ENCODE data around the gene TEPSIN.

The TEPSIN gene

DNA sequence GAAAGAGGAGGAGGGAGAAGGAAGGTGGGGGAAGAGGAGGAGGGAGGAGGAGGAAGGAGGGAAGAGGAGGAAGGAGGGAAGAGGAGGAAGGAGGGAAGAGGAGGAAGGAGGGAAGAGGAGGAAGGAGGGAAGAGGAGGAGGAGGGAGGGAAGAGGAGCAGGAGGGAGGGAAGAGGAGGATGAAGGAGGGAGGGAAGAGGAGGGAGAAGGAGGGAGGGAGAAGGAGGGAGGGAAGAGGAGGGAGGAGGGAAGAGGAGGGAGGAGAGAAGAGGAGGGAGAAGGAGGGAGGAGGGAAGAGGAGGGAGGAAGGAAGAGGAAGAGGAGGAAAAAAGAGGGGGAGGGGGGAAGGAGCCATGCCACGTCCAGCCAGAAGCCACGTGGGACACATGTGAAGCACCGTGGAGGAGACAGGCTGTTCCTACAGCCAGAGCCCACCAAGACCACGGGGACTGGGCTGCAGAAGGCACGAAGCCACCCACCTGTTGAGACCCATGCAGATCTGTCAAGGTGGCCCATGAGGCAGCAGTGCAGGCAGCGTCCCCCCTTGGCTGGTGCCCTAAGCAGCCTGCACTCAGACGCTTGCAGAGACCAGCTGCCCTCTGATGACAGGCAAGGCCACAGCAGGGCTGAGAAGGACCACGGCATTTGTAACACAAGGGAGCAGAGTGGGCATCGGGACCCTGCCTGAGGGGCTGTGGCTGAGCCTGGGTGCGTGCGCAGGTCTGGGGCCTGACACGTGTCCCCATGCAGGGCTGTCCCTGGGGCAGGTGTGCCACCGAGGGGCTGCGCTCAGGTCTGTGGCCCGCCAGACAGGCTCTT, 10.6 kb upstream of the TEPSIN start:
- no peak for DNase-seq (ENCODE audit: low read depth)

DNA sequence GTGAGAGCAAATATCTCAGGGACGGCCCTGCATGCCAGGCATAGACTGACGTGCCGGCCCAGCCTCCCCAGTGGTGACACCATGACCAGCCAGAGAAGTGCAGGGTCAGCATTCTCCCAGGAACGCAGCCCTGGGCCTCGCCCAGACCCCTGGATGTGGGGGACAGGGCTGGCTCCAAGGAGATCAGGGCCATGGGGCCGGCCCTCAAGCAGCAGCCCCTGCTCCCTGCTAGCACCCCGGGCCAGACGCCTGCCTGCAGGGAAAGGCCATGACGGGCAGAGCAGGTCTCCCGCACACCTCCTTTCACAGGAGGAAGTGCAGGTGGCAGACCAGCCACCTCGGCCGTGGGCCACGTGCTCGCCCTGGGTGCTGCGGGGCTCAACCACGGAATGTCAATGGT, 9.8 kb upstream of the TEPSIN start:
- no peak for DNase-seq (ENCODE audit: low read depth)

DNA sequence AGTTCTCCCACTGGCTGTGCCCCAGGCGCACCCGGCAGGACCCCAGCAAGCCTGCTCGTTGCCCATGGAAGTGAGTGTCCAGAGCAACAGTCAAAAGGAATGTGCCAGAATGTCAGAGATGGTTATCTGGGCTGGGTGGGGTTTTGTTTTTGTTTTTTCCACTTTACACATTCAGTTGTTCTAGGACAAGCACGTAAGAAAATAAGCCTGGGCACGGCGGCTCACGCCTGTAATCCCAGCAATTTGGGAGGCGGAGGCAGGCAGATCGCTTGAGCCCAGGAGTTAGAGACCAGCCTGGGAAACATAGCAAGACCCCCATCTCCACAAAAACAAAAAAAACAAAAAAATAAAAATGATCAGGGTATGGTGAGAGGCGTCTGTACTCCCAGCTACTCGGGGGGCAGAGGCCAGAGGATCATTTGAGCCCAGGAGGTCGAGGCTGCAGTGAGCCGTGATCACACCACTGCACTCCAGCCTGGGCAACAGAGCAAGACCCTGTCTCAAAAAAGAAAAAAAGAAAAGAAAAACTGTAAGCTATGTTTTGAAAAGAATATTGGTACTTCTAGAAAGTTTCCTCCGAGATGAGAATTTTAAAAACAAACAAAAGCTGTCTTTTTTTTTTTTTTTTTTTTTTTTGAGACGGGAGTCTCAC, 8.6 kb upstream of the TEPSIN start:
- DNase-seq (ENCODE audit: low read depth) = no peak

DNA sequence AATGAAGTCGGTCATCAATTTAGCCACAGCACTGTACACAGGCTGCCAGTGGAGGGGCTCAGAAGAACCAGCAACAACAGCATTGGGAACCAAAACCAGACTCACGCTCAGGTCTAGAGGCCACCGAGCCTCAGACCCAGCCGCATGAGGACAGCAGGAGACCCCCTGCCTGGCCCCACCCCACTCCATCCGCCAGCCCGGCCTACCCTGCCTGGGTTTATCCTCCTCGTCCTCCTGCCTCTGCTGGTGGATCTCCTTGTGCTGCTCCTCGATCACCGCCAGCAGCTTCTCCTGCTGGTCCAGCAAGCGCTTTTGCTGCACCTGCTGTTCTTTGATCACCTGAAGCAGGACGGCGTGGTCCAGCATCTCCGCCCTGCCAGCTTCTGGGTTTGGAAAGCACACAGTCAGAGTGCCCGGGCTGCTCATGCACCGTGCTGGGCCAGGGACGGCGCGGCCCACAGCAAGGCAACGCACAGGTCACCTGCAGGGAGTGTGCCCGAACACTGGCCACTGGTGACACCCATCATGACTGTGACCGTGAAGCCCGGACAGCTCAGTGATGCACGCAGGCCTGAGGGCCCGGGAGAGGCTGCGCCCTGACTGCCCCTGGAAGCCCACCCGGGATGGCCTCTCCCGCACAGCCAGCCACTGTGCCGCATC, 8.0 kb upstream of the TEPSIN start:
- no peak for DNase-seq (ENCODE audit: low read depth)

DNA sequence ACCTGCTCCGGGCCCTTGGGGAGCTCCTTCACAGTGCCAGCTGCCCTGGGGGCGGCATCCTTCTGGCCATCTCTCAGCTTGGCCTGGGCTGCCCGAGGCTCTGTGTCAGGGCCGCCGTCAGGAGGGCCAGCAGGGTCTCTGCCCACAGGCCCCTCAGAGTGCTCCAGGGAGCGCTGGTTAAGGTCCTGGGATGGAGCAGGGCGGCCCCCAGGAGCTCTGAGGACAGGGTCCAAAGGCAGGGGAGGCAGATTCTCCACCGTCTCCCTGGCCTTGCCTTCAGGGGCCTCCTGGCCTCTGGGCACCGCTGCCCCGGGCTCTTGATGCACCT, 7.5 kb upstream of the TEPSIN start:
- no peak for DNase-seq (ENCODE audit: low read depth)

DNA sequence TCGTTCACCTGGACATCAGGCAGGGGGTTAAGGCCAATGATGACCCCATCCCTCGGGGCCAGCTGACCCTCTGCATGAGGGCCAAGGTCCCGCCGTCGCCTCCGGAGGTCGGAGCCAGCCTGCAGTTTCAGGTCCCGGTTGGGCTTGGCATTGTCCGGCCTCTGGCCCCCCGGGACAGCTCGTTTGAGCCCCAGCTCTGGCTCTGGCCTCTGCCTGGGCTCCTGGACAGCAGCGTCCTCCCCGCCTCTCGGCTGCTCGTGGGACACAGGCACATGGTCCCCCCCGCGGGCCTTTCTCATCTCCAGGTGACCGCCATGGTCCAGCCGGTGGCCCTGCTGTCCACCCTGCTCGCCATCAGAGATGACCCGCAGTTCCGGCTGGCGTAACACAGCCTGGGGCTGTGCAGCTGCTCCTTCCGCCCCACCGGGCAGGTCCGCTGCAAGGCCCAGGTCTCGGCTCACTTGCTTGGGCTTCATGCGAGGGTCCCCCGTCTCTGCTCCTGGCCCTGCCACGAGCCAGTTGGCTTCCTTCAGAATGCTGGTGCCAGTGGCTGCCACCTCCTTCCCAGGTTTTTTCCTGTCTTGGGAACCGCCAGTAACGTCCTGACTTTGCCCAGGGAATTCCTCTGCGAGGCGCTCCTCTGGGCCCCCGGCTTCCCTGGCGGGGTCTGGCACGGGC, 6.9 kb upstream of the TEPSIN start:
- DNase-seq (ENCODE audit: low read depth) = no peak

DNA sequence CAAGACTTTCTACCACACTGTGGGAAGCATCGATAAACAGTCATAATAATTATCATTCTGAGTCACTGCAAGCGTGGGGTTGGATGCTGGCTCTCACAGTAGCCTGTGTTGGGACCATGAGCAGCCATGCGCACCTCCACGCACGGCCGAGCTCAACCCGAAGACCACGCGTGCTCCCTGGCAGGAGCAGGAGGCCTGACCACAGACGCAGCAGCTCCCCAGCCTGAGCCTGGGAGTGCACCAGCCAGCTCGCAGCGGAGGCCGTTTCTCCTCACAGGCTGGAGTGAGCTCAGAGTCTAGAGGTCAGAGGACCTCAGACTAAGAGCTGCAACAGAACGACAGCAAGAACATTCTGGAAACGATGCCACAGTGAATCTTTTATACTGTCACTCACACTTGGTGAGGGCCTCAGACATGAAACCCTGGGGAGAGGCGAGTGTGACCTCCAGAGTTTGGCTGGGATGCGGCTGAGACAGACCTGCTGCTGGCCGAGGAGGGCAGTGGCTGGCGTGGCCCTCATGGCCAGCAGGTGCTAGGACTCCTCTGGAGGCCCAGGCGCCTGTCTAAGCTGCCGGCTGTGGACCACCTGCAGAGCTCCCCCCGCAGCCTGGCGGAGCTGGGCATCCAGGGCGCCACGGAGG, 6.3 kb upstream of the TEPSIN start:
- DNase-seq (ENCODE audit: low read depth) = no peak

DNA sequence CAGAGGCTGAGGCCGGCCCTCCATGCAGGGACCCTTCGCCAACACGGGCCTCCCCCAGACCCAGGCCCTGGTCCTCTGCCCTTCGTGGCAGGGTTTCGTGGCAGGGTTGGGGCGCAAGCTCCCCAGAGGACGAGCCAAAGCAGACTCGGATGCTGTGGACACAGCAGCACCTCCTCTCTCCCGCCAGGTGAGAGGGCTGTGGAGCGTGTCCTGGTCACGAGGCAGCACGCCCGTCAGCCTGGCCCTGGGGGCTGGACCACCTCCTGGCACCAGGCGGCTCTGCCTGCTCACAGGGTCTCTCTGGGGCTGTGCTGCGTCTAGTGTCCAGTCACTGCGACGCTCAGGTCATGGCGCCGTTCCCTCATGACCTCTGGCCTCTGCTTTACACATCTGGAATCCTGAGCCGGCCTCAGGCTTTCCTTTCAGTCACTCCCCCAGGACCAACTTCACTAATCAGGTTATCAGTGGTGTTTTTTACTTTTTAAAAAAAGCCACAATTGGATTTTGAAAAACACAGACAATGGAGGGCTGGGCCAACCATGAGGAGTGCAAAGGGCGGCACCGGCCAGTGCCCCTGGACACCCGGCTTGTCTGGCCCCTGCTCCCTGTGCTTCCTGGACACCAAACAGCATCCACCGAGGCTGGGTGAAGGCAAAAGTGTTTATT, 5.6 kb upstream of the TEPSIN start:
- no peak for DNase-seq (ENCODE audit: low read depth)

DNA sequence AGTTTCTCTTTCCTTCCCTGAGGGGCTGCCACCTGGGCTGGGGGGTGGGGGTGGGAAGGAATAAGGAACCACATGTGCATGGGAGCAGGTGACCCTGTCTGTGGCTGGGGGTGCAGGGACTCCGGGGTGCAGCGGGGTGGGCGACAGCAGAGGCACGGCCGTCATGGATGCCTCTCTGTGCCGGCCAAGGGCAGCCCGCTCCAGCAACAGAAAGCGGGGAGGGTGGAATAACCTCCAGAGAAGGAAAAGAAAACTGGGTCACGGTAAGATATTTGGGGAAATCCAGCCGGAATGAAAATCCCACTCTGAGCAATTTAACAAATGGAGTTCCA, 4.4 kb upstream of the TEPSIN start:
- no peak for DNase-seq (ENCODE audit: low read depth)

DNA sequence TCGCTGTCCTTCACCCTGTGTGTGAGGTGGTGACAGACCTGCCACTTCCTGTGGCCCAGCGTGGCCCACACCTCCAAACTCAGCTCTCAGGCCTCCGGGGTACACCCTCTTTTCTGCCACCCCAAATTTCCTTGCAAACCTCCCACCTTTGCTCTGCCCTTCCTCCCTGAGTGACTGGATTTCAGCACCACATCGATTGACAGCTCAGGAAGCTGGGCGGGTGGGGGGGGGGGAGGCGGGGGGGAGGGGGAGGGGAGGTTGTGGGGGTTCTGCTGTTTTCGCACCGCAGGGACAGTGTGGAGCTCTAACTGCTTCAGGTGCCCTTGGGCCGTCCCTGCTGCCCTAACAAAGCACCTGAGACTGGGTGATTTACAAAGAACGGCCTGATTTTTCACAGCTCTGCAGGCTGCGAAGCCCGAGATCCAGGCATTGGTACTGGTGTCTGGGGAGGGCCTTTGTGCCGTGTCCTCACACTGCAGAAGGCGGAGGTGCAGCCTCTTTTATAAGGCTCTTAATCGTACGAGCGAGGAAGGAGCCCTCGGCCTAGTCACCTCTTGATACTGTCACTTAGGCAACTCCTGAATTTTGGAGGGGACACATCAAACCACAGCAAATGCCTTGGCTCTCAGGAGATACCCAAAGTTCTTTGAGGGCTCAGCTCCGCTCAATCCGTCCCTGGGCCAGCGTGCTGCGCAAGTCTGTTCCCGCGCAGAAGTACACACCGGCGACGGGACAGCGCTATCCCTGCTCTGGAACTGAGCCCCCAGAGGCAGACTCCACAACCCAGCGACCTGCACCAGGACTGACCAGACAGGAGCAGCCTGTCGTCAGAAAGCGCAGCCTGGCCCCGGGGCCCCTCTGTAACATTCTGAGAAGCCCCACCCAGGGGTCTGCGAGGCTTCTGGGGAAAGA, 3.8 kb upstream of the TEPSIN start:
- DNase-seq (ENCODE audit: low read depth) = no peak

DNA sequence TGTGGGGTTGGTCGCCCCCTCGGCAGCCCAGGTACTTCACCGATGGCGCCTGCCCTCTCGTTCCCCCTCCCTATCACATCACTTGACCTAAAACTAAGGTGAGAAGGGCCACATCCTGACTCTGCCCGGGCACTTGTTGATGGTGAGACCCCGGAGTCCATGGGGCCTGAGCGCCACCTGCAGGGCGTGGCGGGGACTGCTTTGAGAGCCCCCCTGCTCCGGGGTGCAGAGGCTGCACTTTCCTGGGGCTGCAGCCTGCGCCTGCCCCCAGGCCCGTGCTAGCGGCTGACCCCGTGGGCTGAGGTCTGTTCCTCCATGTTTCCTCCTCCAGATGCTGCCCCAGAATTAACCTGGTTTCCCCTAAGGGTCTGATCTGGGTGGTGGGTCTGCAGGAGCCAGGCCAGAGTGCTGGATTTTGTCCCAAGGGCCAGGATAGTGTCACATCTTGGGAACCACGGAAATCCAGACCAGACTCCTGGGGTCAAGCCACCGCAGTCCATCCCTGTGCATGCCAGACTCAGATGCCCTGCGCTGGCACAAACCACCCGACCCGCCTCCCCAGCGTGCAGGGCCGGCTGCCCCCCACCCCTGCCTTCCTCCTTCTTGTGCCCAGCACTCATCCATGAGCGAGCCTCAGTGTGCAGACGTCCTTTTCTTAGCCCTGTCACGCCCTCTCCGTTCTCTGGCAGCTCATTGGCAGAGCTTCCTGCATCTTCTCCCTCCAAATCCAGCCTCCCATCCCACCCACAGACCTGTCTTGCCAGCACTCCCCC, 3.0 kb upstream of the TEPSIN start:
- DNase-seq (ENCODE audit: low read depth) = peak; percentile 61

DNA sequence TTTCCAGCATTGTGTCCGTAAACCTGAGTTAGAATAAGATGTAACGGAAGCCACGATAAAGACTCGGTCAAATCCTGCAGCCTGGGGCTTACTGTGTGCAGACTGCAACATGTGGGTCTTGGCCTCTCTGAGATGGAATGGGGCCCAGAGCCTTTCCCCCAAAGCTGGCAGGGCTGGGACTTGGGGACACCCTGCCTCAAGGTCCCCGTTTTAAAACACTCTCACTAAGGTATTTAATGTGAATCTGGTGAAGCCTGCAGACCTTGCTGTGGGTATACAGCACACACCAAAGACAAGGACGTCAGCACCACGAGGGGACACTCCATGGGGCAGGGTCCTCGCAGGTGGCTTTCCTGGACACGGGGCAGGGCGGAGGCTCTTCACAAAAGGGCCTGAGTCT, 2.3 kb upstream of the TEPSIN start:
- DNase-seq (ENCODE audit: low read depth) = no peak

DNA sequence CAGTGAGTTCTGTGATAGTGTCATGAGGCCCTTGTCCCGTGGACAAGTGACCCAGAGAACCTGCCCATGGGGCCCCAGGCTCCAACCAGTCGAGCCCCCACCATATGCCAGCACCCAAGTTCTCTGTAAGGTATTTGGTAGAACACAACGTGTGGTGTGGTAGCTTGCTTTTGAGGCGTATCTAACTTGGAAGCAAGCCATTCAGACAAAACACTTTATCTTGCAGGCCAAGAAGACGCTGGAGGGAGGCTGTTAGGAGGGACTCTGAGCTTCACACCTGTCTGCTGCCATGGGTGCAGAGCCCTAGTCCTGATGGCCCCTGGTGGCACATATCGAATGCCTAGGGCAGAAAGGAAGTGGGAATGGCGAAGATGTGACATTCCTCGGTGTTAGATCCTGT, 1.9 kb upstream of the TEPSIN start:
- DNase-seq (ENCODE audit: low read depth) = no peak

DNA sequence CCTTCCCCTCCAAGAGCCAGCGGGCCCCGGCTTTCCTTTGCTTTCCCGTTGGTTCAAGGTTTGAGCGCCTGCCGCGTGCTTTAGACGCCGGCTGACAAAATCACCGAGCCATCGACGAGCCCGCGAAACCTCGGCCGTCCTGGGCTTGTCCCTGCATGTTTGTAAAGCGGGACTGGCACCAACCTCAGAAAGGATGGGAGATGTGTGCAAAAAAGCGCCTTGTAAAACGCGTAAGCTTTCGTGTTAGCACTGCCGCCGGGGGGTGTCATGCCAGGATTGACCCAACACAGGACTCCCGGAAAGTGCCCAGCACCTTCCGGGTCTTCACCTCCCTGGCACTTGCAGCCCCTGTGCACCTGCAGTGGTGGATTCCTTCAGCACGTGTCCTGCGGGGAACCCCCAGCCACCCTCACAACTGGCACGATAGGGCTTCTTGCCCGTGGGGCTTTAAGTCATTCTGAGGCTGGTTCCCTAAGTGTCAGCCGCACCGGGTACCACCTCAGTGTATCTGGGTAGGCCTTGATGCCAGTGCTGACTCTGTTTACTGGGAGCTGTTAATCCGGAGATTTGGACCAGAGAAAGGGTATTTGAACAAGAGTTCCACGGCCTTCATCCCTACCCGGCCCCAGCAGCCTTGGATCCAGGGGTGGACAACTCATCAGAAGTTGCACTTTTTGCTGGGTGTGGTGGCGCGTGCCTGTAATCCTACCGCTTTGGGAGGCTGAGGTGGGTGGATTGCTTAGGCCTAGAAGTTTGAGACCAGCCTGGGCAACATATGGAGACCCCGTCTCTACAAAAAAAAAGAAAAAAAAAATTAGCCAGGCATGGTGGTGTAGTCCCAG, 1.1 kb upstream of the TEPSIN start:
- peak; percentile 36 for DNase-seq (ENCODE audit: low read depth)

DNA sequence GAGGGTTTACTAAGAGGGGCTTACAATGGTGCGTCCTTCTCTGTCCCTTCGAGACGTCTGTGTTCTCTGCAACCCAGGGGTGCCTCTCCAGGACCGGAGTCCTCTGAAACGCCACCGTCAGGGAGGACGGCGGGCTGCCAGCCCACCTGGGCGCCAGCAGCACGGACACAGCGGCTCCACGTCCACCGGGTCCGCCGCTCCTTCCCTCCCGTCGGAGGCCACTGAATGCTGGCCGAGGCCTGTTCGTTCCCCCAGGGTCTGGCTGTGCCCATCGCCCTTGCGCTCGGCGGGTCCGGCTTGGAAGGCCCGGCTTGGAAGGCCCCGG, 403 bp downstream of the TEPSIN start:
- DNase-seq (ENCODE audit: low read depth) = no peak

DNA sequence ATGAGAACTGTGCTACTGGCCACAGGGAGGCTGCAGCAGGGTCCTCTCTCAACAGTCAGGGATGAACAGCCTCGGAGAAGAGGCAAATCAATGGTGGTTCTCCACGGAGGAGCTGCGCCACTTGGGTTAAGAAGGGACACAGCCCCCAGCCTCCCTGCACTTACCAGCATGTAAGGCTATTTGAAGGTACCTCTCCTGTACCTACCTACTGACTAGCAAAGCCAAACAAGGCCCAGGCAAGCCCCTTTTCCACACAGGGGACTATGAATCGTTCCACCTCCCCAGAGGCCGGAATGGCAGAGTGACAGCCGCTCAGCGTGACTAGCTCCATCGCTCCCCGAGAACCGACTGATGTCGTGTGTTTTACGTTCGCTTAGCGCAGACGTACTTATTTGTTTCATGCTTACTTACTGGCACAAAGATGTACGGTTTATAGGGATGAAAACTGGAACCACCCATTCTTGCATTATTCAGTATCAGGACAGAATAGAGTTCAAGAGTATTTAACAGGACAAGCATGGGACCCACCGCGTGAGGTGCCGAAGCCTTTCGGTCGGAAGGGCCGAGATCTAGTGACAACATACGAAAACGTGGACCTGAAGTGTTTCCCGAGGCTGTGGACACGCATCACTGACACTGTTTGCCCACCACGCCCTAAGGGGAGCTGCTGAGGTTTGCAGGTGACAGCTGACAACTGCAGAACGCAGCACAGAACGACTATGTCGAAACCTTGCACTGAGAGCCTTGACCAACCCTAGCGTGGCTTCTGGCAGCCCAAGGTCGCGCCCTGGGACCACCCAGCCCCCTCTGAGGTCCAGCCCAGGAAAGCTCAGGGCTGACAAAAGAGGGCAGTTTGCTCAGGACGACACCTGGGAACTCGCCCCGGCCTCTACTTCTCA, 1.0 kb downstream of the TEPSIN start:
- DNase-seq (ENCODE audit: low read depth) = no peak

DNA sequence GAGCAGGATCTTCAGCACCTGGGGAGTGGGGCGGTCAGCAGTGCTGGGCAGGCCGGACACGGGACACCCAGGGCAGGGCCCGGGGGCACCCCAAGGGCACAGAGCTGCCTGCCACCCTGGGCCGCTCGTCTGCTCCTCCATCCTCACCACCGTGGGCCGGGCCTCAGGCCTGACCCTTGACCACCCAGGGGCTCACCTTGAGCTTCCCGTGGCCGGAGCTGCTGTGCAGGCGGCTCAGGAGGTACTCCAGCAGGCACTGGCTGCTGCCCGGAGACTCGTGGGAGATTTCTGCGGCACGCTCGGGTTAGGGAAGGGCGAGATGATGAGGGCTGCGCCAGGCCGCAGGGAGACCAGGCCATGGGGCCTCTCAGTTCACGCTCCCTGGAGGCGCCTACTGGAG, 2.1 kb downstream of the TEPSIN start:
- no peak for DNase-seq (ENCODE audit: low read depth)
